Upper lobe of right lung (tissue), 1 donor: ENCODE measurements around the gene PHLDB1. TPM values are rescaled to one million over a fixed set of nuclear protein-coding genes. Genes with fewer than 3 reads are reported as not detected.

Source experiments
- ATAC-seq: fragments of 200-7000 bp; cut with Tn5 transposase; one replicate; pipeline ENCODE4 v1.9.1; 2020; ENCODE audit warnings: mild to moderate bottlenecking, moderate library complexity
- DNase-seq: peaks from one replicate; pipeline ENCODE4 v3.0.0-alpha.2; 2020
- H3K27ac ChIP-seq: fragments of 200-600 bp; one replicate; pipeline ENCODE4 v1.8.0; 2022
- H3K27me3 ChIP-seq: fragments of 200-600 bp; one replicate; pipeline ENCODE4 v1.8.0; 2022; ENCODE audit warnings: mild to moderate bottlenecking
- H3K36me3 ChIP-seq: fragments of 200-600 bp; one replicate; pipeline ENCODE4 v1.8.0; 2022
- H3K4me1 ChIP-seq: fragments of 200-600 bp; one replicate; pipeline ENCODE4 v1.8.0; 2022
- H3K4me3 ChIP-seq: fragments of 200-600 bp; one replicate; pipeline ENCODE4 v1.8.0; 2022; ENCODE audit warnings: mild to moderate bottlenecking
- H3K9me3 ChIP-seq: fragments of 200-600 bp; one replicate; pipeline ENCODE4 v1.8.0; 2022
- CTCF ChIP-seq: fragments of 200-600 bp; IDR thresholded peaks from one replicate; pipeline ENCODE4 v1.8.0; 2022; ENCODE audit warnings: antibody characterized with exemption
- intact Hi-C: fragments of 100-400 bp; cut with DNase I; formaldehyde crosslinking; loops from one replicate; pipeline ENCODE4 v1.11.0; 2022
- total RNA-seq: library from RNA; stranded (reverse); fragmentation: NEBNext Ultra II Directional; extraction: Animal tissue kit (Norgen Biotek cat#: 25700); gene quantifications from one replicate; pipeline ENCODE4 v1.2.1, GENCODE V29; 2021
- donor health status: DM: no; HTN: yes; CAD: no; lungs with severe emphysema.

Gene PHLDB1
- total RNA-seq, 1 donor from 2014 or later, result 79.6 TPM

GRCh38 chr11:118615282-118615975 is 8.0 kb downstream of the PHLDB1 start:
- Histone ChIP-seq H3K27ac (no peak overlapping the region), H3K9me3 (no peaks in the 10 kb centered on the region), H3K4me1 (peaks cover 49% of the 10 kb centered on the region), H3K4me3 (no peak overlapping the region), H3K27me3 (no peaks in the 10 kb centered on the region), H3K36me3 (peaks cover 18% of the 10 kb centered on the region)
- peak; percentile 1 for ATAC-seq
- no peak for TF ChIP-seq CTCF
- DNase-seq, result peak; percentile 43
- intact Hi-C loops, result no loop called here

GRCh38 chr11:118615976-118616371 is 8.6 kb downstream of the PHLDB1 start:
- H3K27ac ChIP-seq, result no peak overlapping the region
- H3K36me3 ChIP-seq, result peaks cover 18% of the 10 kb centered on the region
- intact Hi-C loops, result no loop called here
- TF ChIP-seq CTCF, result no peak
- ATAC-seq (no peak), DNase-seq (peak; percentile 40)
- H3K4me3 ChIP-seq, result no peak overlapping the region
- no peaks in the 10 kb centered on the region for H3K9me3 ChIP-seq
- peaks cover 48% of the 10 kb centered on the region for H3K4me1 ChIP-seq
- H3K27me3 ChIP-seq, result no peaks in the 10 kb centered on the region

GRCh38 chr11:118618115-118618990 is 10.9 kb downstream of the PHLDB1 start:
- no peaks in the 10 kb centered on the region for H3K27me3 ChIP-seq
- H3K4me3 ChIP-seq, result no peak overlapping the region
- H3K36me3 ChIP-seq, result peaks cover 18% of the 10 kb centered on the region
- peak; percentile 25 for ATAC-seq
- TF ChIP-seq CTCF, result no peak
- peak overlapping the region; percentile 67 for H3K27ac ChIP-seq
- H3K9me3 ChIP-seq, result no peaks in the 10 kb centered on the region
- DNase-seq, result peak; percentile 69
- peaks cover 61% of the 10 kb centered on the region for H3K4me1 ChIP-seq
- intact Hi-C loops, result no loop called here

GRCh38 chr11:118618991-118619375 is 11.6 kb downstream of the PHLDB1 start:
- no peak for TF ChIP-seq CTCF
- Histone ChIP-seq H3K27ac (peak overlapping the region; percentile 67), H3K4me1 (peaks cover 63% of the 10 kb centered on the region), H3K4me3 (no peak overlapping the region), H3K9me3 (no peaks in the 10 kb centered on the region), H3K36me3 (peaks cover 13% of the 10 kb centered on the region), H3K27me3 (no peaks in the 10 kb centered on the region)
- ATAC-seq (peak; percentile 0), DNase-seq (peak; percentile 49)
- intact Hi-C loops, result no loop called here

GRCh38 chr11:118619444-118620197 is 12.2 kb downstream of the PHLDB1 start:
- H3K4me3 ChIP-seq, result no peak overlapping the region
- TF ChIP-seq CTCF, result no peak
- H3K36me3 ChIP-seq, result peaks cover 13% of the 10 kb centered on the region
- DNase-seq, result peak; percentile 13
- no peaks in the 10 kb centered on the region for H3K27me3 ChIP-seq
- H3K4me1 ChIP-seq, result peaks cover 63% of the 10 kb centered on the region
- H3K9me3 ChIP-seq, result no peaks in the 10 kb centered on the region
- ATAC-seq, result no peak
- intact Hi-C loops, result no loop called here
- peak overlapping the region; percentile 67 for H3K27ac ChIP-seq
